ENCODE measurements around the gene MMP25.

The MMP25 gene

GRCh38 chr16:3087243-3088235 lies 41.2 kb downstream of the MMP25 start:
- peak in 2 of 10 donors; percentile 60 to 78 for DNase-seq
- intact Hi-C loops (cut with DNase I), result no loop called here

DNA sequence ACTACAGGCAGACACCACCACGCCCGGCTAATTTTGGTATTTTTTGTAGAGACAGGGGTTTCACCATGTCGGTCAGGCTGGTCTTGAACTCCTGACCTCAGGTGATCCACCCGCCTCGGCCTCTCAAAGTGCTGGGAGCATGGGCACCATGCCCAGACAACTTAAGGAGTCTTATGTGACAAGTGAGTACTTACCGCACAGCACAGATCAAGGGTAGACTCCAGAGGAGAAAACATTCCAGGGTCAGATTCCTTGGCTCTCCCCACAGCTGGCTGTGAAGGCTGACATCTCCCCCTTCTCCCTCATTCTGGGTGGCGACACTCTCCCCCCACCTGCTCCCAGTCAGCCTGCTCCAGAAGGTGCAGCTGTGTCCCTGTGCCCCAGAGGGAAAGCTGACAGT lies 42.1 kb downstream of the MMP25 start:
- DNase-seq, result peak in 2 of 10 donors; percentile 31 to 36
- intact Hi-C loops (cut with DNase I), result no loop called here

GRCh38 chr16:3088925-3089716 lies 42.8 kb downstream of the MMP25 start:
- DNase-seq, result peak in 1 of 10 donors; percentile 57
- intact Hi-C loops (cut with DNase I), result no loop called here

DNA sequence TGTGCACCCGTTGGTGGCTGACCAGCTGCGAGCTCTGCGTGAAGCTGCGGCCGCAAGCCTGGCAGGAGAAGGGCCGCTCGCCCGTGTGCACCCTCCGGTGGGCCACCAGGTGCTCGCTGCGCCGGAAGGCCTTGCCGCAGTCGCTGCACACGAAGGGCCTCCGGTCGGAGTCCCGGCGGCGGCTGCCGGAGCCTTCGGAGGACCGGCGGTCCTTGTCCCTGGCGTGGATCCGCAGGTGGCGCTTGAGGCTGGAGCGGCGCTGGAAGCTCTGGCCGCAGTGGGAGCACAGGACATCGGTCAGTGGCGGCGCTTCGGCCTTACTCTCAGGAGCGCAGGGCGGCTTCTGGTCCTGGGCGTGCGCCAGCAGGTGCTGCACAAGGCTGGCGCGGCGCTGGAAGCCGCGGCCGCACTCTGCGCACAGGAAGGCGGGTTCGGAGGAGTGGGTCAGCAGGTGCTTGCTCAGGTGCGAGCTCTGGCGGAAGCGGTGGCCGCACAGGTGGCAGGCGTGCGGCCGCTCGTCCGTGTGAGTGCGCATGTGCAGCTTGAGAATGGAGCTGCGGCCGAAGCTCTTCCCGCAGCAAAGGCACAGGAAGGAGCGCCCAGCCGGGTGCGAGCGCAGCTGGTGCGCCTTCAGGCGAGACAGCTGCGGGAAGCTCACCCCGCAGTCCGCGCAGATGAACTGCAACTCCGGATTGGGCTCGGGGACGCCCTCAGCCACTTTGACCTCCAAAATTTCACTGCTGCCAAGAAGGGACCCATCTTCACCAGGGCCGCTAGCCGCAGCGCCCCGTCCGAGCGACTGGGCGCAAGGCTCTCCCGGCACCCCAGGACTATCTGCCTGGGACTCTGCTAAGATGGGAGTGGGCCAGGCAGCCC lies 43.6 kb downstream of the MMP25 start:
- intact Hi-C loops (cut with DNase I), result no loop called here

DNA sequence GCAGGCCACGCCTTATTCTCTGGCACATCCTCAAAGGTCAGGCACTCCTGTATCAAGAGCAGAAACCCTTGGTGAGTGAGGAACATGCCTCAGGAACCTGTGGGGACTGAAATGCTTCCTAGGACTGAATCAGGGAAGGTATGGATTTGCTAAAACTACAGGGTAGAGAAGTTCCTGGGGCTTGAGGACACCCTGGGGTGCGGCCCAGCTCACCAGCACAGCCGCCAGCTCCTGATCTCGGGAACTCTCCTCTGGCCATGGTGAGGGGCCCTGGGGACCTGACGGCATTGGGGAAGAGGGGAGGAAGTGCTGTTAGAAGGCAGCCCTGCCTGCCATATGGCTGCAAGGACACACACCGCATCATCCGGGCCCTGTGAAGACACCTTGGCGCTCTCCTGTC lies 45.2 kb downstream of the MMP25 start:
- intact Hi-C loops (cut with DNase I), result no loop called here

More for the DNA sequence above, 43.6 kb downstream of the MMP25 start:
- DNase-seq, result peak in 1 of 10 donors; percentile 66

DNA sequence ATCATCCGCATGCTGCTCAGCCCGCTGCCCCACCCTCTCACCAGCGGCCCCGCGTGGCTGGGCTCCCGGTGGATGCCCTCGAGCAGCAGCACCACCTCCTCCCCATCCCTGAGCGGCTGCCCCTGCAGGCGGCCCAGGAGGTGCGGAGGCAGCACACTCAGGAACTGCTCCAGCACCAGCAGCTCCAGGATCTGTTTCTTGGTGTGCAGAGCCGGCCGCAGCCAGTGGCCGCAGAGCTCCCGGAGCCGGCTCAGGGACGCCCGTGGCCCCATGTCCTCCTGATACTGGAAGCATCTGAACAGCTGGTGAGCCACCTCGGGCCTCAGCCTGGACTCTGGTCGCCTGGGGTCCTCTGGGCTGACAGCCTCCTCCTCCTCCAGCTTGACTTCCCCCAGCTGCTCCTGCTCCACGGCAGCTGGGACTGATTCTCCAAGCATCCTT lies 46.2 kb downstream of the MMP25 start:
- intact Hi-C loops (cut with DNase I), result no loop called here
- peak in 1 of 10 donors; percentile 81 for DNase-seq

More for the DNA sequence above, 45.2 kb downstream of the MMP25 start:
- DNase-seq, result peak in 1 of 10 donors; percentile 3

DNA sequence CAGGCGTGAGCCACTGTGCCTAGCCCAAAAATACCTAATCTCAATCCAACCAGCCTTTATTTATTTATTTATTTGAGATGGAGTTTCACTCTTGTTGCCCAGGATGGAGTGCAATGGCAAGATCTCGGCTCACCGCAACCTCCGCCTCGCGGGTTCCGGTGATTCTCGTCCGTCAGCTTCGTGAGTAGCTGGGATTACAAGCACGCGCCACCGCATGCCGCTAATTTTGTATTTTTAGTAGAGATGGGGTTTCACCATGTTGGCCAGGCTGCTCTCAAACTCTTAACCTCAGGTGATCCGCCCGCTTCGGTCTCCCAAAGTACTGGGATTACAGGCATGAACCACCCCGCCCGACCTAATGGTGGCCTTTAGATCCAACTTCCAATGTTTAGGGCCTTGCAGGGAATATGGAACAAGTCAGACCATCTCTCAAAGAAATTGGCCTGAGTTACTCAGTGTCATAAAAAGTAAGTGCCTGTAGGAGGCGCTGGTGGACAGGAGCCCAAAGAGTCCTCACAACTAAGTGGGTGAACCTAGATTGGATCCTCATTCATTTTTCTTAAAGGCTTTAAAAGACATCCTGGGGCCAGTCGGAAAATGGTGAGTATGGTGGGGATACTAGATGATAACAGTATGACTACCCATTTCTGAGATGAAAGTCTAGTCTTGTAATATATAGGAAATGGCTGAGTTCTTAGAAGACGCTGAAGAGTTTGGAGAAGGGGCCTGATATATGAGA lies 48.1 kb downstream of the MMP25 start:
- peak in 1 of 10 donors; percentile 24 for DNase-seq
- intact Hi-C loops (cut with DNase I), result no loop called here

GRCh38 chr16:3095869-3096268 lies 49.5 kb downstream of the MMP25 start:
- peak in 1 of 10 donors; percentile 39 for DNase-seq

GRCh38 chr16:3096362-3096761 lies 50.0 kb downstream of the MMP25 start:
- intact Hi-C loops (cut with DNase I), result no loop called here

More at GRCh38 chr16:3095869-3096268, 49.5 kb downstream of the MMP25 start:
- intact Hi-C loops (cut with DNase I), result no loop called here

GRCh38 chr16:3097266-3097665 lies 50.9 kb downstream of the MMP25 start:
- peak in 1 of 10 donors; percentile 18 for DNase-seq
- intact Hi-C loops (cut with DNase I), result no loop called here

More at GRCh38 chr16:3096362-3096761, 50.0 kb downstream of the MMP25 start:
- peak in 1 of 10 donors; percentile 24 for DNase-seq

GRCh38 chr16:3098459-3099394 lies 52.4 kb downstream of the MMP25 start, which contains the start of gene ZSCAN10:
TSS of gene ZSCAN10 (minus strand) at chr16:3099294. CDS start at chr16:3092937, 6,357 bp downstream.
- intact Hi-C loops (cut with DNase I), result no loop called here
- peak in 1 of 10 donors; percentile 40 for DNase-seq

- intact Hi-C loops (cut with DNase I), result no loop called here
- no peak for DNase-seq
Measured at GRCh38 chr16:3099395-3099731, 53.0 kb downstream of the MMP25 start.

DNA sequence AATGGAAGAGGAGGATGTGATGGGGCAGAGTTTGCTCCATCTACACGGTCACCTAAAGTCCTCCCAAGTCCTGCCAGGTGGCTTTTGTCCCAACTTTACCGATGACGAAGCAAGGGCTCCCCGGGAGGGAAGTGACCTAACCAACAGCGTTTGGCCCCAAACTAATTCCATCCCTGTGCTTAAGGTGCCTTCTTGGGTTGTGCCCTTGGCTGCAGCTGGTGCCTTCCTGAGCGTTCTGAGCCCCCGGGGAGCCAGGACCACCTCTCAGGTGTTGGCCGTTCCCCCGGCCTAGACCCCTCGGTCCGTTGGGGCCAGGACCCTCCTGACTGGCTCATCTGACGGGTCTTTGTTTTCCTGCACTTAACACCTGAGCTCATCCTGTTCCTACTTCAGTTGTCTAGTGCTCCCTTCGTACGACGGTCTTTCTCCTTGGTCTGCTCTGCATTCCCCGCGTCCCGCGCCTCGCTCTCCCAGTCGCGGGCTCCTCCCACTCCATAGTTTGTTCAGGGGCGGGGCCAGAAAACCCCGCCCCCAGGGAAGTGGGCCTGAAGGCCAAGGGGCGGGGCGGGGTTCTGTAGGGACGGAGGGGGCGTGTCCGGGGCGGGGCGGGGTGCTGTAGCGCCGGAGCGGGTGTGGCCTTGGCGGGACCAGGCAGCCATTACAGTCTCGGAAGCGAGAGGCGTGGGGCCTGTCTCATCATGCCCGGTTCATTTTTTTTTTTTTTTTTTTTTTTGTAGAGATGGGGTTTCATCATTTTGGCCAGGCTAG lies 53.6 kb downstream of the MMP25 start:
- intact Hi-C loops (cut with DNase I), result no loop called here
- DNase-seq, result peak in 7 of 10 donors; percentile 25 to 94 (median 57)

- intact Hi-C loops (cut with DNase I), result no loop called here
- DNase-seq, result peak in 2 of 10 donors; percentile 22 to 53
Measured at GRCh38 chr16:3101018-3101840, 54.9 kb downstream of the MMP25 start.

GRCh38 chr16:3101841-3102470 lies 55.6 kb downstream of the MMP25 start:
- intact Hi-C loops (cut with DNase I), result no loop called here
- peak in 2 of 10 donors; percentile 54 to 67 for DNase-seq
